Activated gamma-delta T cell (primary cell): ENCODE results near the gene HSPA12A.

Experiments used
- DNase-seq: peaks from one replicate; lab custom pipeline; 2025; lab: John Stamatoyannopoulos, UW

HSPA12A gene

GRCh38 chr10:116629340-116629739 is 113.0 kb downstream of the HSPA12A start:
- DNase-seq = no peak

GRCh38 chr10:116627386-116627933 is 114.9 kb downstream of the HSPA12A start:
- DNase-seq = no peak

- no peak for DNase-seq
These were observed 115.6 kb downstream of the HSPA12A start for GRCh38 chr10:116626815-116627214.

GRCh38 chr10:116625845-116626244 is 116.5 kb downstream of the HSPA12A start:
- DNase-seq = no peak

DNA sequence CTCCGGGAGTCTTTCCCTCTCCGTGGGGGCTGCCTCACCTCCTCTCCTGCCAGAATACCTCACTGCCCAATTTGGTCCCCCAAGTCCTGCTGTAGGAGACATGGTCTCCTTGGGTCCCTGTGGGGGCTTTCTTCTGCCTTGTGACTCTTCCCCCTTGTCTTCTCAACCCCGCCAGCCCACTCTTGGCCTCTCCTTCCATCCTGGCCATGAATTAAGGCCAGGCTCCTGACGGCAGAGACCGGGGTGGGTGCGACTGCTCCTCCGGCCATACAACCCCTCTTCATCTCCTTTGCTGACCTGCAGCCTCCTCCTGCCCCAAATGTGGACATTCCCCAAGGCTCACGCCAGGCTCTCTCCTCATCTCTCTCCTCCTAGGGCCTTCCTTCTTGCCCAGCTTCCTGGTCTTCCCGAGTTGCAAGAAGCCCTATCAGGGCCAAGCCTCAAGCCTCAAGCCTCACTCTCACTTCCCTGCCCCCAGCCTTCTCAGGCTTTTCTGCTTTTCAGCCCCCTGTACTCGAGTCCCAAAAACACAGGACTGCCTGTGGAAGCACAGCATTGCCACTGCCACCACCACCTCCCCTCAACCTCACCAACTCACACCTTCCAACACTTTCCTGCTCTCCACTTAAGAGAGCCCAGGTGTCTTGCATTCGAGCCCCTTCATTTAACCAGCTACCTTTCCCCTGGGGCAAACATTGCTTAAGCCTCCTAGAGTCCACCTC is 120.3 kb downstream of the HSPA12A start:
- DNase-seq = no peak

GRCh38 chr10:116621476-116621875 is 120.9 kb downstream of the HSPA12A start:
- no peak for DNase-seq
